Measurements from ENCODE around the gene CHAF1B. TPM values are rescaled to one million over a fixed set of nuclear protein-coding genes. Genes with fewer than 3 reads are reported as not detected.

The CHAF1B gene
- total RNA-seq, 1 experiment from 2014 or later = 20.7 TPM

GRCh38 chr21:36461918-36462486 is 76.8 kb downstream of the CHAF1B start (continued):
- TF ChIP-seq, protein P1, sequence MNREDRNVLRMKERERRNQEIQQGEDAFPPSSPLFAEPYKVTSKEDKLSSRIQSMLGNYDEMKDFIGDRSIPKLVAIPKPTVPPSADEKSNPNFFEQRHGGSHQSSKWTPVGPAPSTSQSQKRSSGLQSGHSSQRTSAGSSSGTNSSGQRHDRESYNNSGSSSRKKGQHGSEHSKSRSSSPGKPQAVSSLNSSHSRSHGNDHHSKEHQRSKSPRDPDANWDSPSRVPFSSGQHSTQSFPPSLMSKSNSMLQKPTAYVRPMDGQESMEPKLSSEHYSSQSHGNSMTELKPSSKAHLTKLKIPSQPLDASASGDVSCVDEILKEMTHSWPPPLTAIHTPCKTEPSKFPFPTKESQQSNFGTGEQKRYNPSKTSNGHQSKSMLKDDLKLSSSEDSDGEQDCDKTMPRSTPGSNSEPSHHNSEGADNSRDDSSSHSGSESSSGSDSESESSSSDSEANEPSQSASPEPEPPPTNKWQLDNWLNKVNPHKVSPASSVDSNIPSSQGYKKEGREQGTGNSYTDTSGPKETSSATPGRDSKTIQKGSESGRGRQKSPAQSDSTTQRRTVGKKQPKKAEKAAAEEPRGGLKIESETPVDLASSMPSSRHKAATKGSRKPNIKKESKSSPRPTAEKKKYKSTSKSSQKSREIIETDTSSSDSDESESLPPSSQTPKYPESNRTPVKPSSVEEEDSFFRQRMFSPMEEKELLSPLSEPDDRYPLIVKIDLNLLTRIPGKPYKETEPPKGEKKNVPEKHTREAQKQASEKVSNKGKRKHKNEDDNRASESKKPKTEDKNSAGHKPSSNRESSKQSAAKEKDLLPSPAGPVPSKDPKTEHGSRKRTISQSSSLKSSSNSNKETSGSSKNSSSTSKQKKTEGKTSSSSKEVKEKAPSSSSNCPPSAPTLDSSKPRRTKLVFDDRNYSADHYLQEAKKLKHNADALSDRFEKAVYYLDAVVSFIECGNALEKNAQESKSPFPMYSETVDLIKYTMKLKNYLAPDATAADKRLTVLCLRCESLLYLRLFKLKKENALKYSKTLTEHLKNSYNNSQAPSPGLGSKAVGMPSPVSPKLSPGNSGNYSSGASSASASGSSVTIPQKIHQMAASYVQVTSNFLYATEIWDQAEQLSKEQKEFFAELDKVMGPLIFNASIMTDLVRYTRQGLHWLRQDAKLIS (CRISPR knock-in tag; IDR thresholded peaks at IDR 0.05; ENCODE audit: borderline replicate concordance) = no peak

DNA sequence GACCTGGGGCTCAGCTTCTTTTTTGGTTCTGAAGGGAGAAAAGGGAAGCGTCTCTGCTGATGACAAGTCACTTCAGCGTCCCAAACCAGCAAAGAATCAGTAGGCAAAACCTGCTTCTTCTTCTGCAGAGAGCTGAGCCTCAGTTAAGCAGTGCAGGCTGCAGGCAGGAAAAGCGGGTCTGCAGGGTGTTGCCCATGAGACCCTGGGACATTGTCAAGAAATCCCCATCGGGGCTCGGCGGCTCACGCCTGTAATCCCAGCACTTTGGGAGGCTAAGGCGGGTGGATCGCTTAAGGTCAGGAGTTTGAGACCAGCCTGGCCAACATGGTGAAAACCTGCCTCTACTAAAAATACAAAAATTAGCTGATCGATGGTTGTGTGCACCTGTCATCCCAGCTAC is 78.0 kb downstream of the CHAF1B start:
- Mint-ChIP-seq H3K36me3 (no peaks in the 10 kb centered on the region), H3K27ac (no peak overlapping the region), H3K27me3 (ENCODE audit: low read depth) (no peaks in the 10 kb centered on the region), H3K4me3 (no peak overlapping the region), H3K4me1 (peaks cover 19% of the 10 kb centered on the region), H3K9me3 (no peaks in the 10 kb centered on the region)
- TF ChIP-seq, protein P2, sequence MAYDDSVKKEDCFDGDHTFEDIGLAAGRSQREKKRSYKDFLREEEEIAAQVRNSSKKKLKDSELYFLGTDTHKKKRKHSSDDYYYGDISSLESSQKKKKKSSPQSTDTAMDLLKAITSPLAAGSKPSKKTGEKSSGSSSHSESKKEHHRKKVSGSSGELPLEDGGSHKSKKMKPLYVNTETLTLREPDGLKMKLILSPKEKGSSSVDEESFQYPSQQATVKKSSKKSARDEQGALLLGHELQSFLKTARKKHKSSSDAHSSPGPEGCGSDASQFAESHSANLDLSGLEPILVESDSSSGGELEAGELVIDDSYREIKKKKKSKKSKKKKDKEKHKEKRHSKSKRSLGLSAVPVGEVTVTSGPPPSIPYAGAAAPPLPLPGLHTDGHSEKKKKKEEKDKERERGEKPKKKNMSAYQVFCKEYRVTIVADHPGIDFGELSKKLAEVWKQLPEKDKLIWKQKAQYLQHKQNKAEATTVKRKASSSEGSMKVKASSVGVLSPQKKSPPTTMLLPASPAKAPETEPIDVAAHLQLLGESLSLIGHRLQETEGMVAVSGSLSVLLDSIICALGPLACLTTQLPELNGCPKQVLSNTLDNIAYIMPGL (CRISPR knock-in tag; IDR thresholded peaks at IDR 0.05) = no peak
- TF ChIP-seq GTF2I (CRISPR knock-in tag; conservative IDR thresholded peaks at IDR 0.05) (no peak), ARID4B (CRISPR knock-in tag; IDR thresholded peaks at IDR 0.05; ENCODE audit: borderline replicate concordance) (no peak), ZNF416 (CRISPR knock-in tag; IDR thresholded peaks at IDR 0.05) (no peak), HMGA2 (CRISPR knock-in tag; IDR thresholded peaks at IDR 0.05) (no peak), ZNF396 (CRISPR knock-in tag; IDR thresholded peaks at IDR 0.05; ENCODE audit: borderline replicate concordance) (no peak), ZNF671 (CRISPR knock-in tag; IDR thresholded peaks at IDR 0.05) (no peak), EMX1 (CRISPR knock-in tag; IDR thresholded peaks at IDR 0.05) (no peak), JAZF1 (CRISPR knock-in tag; IDR thresholded peaks at IDR 0.05) (no peak)
- TF ChIP-seq, protein P3, sequence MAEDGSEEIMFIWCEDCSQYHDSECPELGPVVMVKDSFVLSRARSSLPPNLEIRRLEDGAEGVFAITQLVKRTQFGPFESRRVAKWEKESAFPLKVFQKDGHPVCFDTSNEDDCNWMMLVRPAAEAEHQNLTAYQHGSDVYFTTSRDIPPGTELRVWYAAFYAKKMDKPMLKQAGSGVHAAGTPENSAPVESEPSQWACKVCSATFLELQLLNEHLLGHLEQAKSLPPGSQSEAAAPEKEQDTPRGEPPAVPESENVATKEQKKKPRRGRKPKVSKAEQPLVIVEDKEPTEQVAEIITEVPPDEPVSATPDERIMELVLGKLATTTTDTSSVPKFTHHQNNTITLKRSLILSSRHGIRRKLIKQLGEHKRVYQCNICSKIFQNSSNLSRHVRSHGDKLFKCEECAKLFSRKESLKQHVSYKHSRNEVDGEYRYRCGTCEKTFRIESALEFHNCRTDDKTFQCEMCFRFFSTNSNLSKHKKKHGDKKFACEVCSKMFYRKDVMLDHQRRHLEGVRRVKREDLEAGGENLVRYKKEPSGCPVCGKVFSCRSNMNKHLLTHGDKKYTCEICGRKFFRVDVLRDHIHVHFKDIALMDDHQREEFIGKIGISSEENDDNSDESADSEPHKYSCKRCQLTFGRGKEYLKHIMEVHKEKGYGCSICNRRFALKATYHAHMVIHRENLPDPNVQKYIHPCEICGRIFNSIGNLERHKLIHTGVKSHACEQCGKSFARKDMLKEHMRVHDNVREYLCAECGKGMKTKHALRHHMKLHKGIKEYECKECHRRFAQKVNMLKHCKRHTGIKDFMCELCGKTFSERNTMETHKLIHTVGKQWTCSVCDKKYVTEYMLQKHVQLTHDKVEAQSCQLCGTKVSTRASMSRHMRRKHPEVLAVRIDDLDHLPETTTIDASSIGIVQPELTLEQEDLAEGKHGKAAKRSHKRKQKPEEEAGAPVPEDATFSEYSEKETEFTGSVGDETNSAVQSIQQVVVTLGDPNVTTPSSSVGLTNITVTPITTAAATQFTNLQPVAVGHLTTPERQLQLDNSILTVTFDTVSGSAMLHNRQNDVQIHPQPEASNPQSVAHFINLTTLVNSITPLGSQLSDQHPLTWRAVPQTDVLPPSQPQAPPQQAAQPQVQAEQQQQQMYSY (CRISPR knock-in tag; IDR thresholded peaks at IDR 0.05) = no peak
- TF ChIP-seq, protein P4, sequence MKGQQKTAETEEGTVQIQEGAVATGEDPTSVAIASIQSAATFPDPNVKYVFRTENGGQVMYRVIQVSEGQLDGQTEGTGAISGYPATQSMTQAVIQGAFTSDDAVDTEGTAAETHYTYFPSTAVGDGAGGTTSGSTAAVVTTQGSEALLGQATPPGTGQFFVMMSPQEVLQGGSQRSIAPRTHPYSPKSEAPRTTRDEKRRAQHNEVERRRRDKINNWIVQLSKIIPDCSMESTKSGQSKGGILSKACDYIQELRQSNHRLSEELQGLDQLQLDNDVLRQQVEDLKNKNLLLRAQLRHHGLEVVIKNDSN (CRISPR knock-in tag; IDR thresholded peaks at IDR 0.05) = no peak
- TF ChIP-seq, protein P5, sequence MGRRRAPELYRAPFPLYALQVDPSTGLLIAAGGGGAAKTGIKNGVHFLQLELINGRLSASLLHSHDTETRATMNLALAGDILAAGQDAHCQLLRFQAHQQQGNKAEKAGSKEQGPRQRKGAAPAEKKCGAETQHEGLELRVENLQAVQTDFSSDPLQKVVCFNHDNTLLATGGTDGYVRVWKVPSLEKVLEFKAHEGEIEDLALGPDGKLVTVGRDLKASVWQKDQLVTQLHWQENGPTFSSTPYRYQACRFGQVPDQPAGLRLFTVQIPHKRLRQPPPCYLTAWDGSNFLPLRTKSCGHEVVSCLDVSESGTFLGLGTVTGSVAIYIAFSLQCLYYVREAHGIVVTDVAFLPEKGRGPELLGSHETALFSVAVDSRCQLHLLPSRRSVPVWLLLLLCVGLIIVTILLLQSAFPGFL (CRISPR knock-in tag; IDR thresholded peaks at IDR 0.05; ENCODE audit: borderline replicate concordance) = no peak
- DNase-seq (ENCODE audit: low spot score) (no peak), ATAC-seq (no peak)
- ChIA-PET POLR2A (interaction anchor here (0.5 kb wide), 1 partner anchor 60 kb away, joined by 3 read pairs; no protein-coding TSS in a partner anchor), CTCF (no interaction called here)

Measured in WTC11 (cell line).